HL-60/S4 treated with retinoic acid at 250 ng/mL for 4 days and 3 days (cell line): ENCODE data around the gene AFF1.

ENCODE experiments used
- in situ Hi-C: fragments of 300-500 bp; cut with MboI; formaldehyde crosslinking; loops from 2 replicates; pipeline ENCODE4 v1.7.0; 2022; ENCODE audit warnings: low sequenced_read_pairs

Gene AFF1

GRCh38 chr4:86934771-86935565, at the start of gene AFF1:
TSS of gene AFF1 (plus strand) at chr4:86935011. CDS start at chr4:86948534, 13,523 bp downstream.
- in situ Hi-C loops: no loop called here

- in situ Hi-C loops: loop anchor here (25.0 kb wide), 2 partner anchors 228 to 378 kb away; no protein-coding TSS in a partner anchor
These were observed 44.0 kb upstream of the AFF1 start for GRCh38 chr4:86890790-86891189.

GRCh38 chr4:86891762-86892635, 42.8 kb upstream of the AFF1 start, which contains the start of gene C4orf36:
TSS of gene C4orf36 (minus strand) at chr4:86892422. CDS start at chr4:86891520, 902 bp downstream.
- in situ Hi-C loops: loop anchor here (25.0 kb wide), 2 partner anchors 230 to 380 kb away; no protein-coding TSS in a partner anchor

- in situ Hi-C loops: loop anchor here (25.0 kb wide), 2 partner anchors 230 to 380 kb away; no protein-coding TSS in a partner anchor
These were observed 42.2 kb upstream of the AFF1 start for GRCh38 chr4:86892636-86892960.

- in situ Hi-C loops: loop anchor here (25.0 kb wide), 2 partner anchors 231 to 381 kb away; no protein-coding TSS in a partner anchor
These were observed 41.7 kb upstream of the AFF1 start for GRCh38 chr4:86893136-86893535.

- in situ Hi-C loops: loop anchor here (25.0 kb wide), 2 partner anchors 232 to 382 kb away; no protein-coding TSS in a partner anchor
These were observed 40.4 kb upstream of the AFF1 start for GRCh38 chr4:86894455-86894854.

- in situ Hi-C loops: loop anchor here (25.0 kb wide), 2 partner anchors 234 to 384 kb away; no protein-coding TSS in a partner anchor
These were observed 38.9 kb upstream of the AFF1 start for GRCh38 chr4:86895692-86896488.

- in situ Hi-C loops: loop anchor here (25.0 kb wide), 2 partner anchors 234 to 384 kb away; no protein-coding TSS in a partner anchor
These were observed 38.2 kb upstream of the AFF1 start for GRCh38 chr4:86896596-86896995.

GRCh38 chr4:86898562-86898961, 36.2 kb upstream of the AFF1 start:
- in situ Hi-C loops: loop anchor here (25.0 kb wide), 2 partner anchors 236 to 386 kb away; no protein-coding TSS in a partner anchor

GRCh38 chr4:86901864-86902263, 32.9 kb upstream of the AFF1 start:
- in situ Hi-C loops: loop anchor here (25.0 kb wide), 1 partner anchor 335 kb away; no protein-coding TSS in a partner anchor

- in situ Hi-C loops: loop anchor here (25.0 kb wide), 1 partner anchor 329 kb away; no protein-coding TSS in a partner anchor
These were observed 26.6 kb upstream of the AFF1 start for GRCh38 chr4:86908251-86908657.

GRCh38 chr4:86909546-86910295, 25.1 kb upstream of the AFF1 start:
- in situ Hi-C loops: loop anchor here (25.0 kb wide), 1 partner anchor 328 kb away; no protein-coding TSS in a partner anchor

GRCh38 chr4:86910369-86910768, 24.4 kb upstream of the AFF1 start:
- in situ Hi-C loops: loop anchor here (25.0 kb wide), 1 partner anchor 327 kb away; no protein-coding TSS in a partner anchor

GRCh38 chr4:86910820-86911684, 23.8 kb upstream of the AFF1 start:
- in situ Hi-C loops: loop anchor here (25.0 kb wide), 1 partner anchor 326 kb away; no protein-coding TSS in a partner anchor

GRCh38 chr4:86916392-86916791, 18.4 kb upstream of the AFF1 start:
- in situ Hi-C loops: loop anchor here (25.0 kb wide), 1 partner anchor 321 kb away; no protein-coding TSS in a partner anchor

GRCh38 chr4:86917212-86918039, 17.4 kb upstream of the AFF1 start:
- in situ Hi-C loops: loop anchor here (25.0 kb wide), 1 partner anchor 320 kb away; no protein-coding TSS in a partner anchor

GRCh38 chr4:86918539-86919072, 16.2 kb upstream of the AFF1 start:
- in situ Hi-C loops: loop anchor here (25.0 kb wide), 1 partner anchor 319 kb away; no protein-coding TSS in a partner anchor
